ENCODE measurements around the gene PRIMA1. TPM values are rescaled to one million over a fixed set of nuclear protein-coding genes. Genes with fewer than 3 reads are reported as not detected.

Gene PRIMA1
- total RNA-seq, 1 donor from 2014 or later, result 4.0 TPM

- no peak for TF ChIP-seq CTCF (IDR thresholded peaks at IDR 0.05; ENCODE audit: unreplicated experiment)
- no peaks in the 10 kb centered on the region for H3K9me3 Mint-ChIP-seq (ENCODE audit: low read depth)
- peaks cover 4% of the 10 kb centered on the region for H3K4me1 Mint-ChIP-seq (ENCODE audit: low read depth)
- peaks cover 10% of the 10 kb centered on the region for H3K27me3 Mint-ChIP-seq
- no peak for DNase-seq (ENCODE audit: low spot score, unreplicated experiment)
- H3K27ac Mint-ChIP-seq, result no peak overlapping the region
- H3K36me3 Mint-ChIP-seq (ENCODE audit: insufficient read depth), result no peaks in the 10 kb centered on the region
- no peak overlapping the region for H3K4me3 Mint-ChIP-seq (ENCODE audit: low read depth)
Measured at GRCh38 chr14:93674343-93674742, 113.9 kb downstream of the PRIMA1 start.

- TF ChIP-seq CTCF (IDR thresholded peaks at IDR 0.05; ENCODE audit: unreplicated experiment), result no peak
- Mint-ChIP-seq H3K4me1 (ENCODE audit: low read depth) (peaks cover 4% of the 10 kb centered on the region), H3K27ac (no peak overlapping the region), H3K9me3 (ENCODE audit: low read depth) (peaks cover 18% of the 10 kb centered on the region), H3K36me3 (ENCODE audit: insufficient read depth) (peaks cover 5% of the 10 kb centered on the region), H3K4me3 (ENCODE audit: low read depth) (no peak overlapping the region), H3K27me3 (peaks cover 10% of the 10 kb centered on the region)
- DNase-seq (ENCODE audit: low spot score, unreplicated experiment), result no peak
Measured at GRCh38 chr14:93669632-93670031, 118.7 kb downstream of the PRIMA1 start.

Other genes with a start within 250 kb of the PRIMA1 start
- not detected in 2 replicates for gene FAM181A, start 138.9 kb upstream of the PRIMA1 start, total RNA-seq
- gene ASB2, start 188.1 kb upstream of the PRIMA1 start, total RNA-seq, result not detected in 2 replicates
- not detected in 2 replicates for gene CCDC197, start 208.8 kb upstream of the PRIMA1 start, total RNA-seq
- 7.0 and 7.4 TPM in 2 replicates for gene OTUB2, start 237.9 kb upstream of the PRIMA1 start, total RNA-seq

Data from progenitor cell of endocrine pancreas (in vitro differentiated cells).